Keratinocyte (primary cell): ENCODE results near the gene GSDMA. TPM values are rescaled to one million over a fixed set of nuclear protein-coding genes. Genes with fewer than 3 reads are reported as not detected.
A peak's percentile ranks its signal among the peaks of the same experiment; 100 is the strongest.

Experiments
- DNase-seq: peaks from one replicate; pipeline ENCODE4 v3.0.0-alpha.2; 2011; ENCODE audit warnings: low read depth, missing footprints, low spot score
- FAIRE-seq: peaks from 2 replicates; lab custom pipeline; 2011; peaks lifted over from hg19 to GRCh38; lab: Jason Lieb, UNC
- H2AFZ ChIP-seq: 2 replicates; pipeline ENCODE4 v1.6.0; 2012; ENCODE audit warnings: low read length, control low read depth, inconsistent platforms; ENCODE audit not compliant: control insufficient read depth
- H3K27ac ChIP-seq: 2 replicates; pipeline ENCODE4 v1.5.1; 2011; ENCODE audit warnings: low read length; ENCODE audit not compliant: control insufficient read depth, insufficient read depth
- H3K27me3 ChIP-seq: 3 replicates; pipeline ENCODE4 v1.6.0; 2011; ENCODE audit warnings: low read length; ENCODE audit not compliant: control insufficient read depth, insufficient read depth; ENCODE audit errors: extremely low read depth
- H3K36me3 ChIP-seq, 2 experiments: 2 replicates in 1 of 2; 3 replicates in 1 of 2; pipeline ENCODE4 v1.5.1; 2011; ENCODE audit warnings: low read length in 2 of 2, mild to moderate bottlenecking in 1 of 2; ENCODE audit not compliant: control insufficient read depth in 2 of 2, insufficient read depth in 2 of 2; ENCODE audit errors: extremely low read depth in 1 of 2
- H3K4me1 ChIP-seq: 3 replicates; pipeline ENCODE4 v1.5.1; 2011; ENCODE audit warnings: low read length; ENCODE audit not compliant: control insufficient read depth, insufficient read depth; ENCODE audit errors: extremely low read depth
- H3K4me2 ChIP-seq: 3 replicates; pipeline ENCODE4 v1.6.0; 2011; ENCODE audit warnings: low read depth, low read length; ENCODE audit not compliant: control insufficient read depth, insufficient read depth; ENCODE audit errors: extremely low read depth
- H3K4me3 ChIP-seq, 3 experiments: fragments of 200-600 bp in 1 of 3; sonication (generic) in 1 of 3; 2 replicates in 2 of 3; 3 replicates in 1 of 3; pipeline ENCODE4 v1.5.1; 2011 to 2016; ENCODE audit warnings: low read length in 3 of 3, mild to moderate bottlenecking in 3 of 3, control low read depth in 2 of 3, inconsistent platforms in 1 of 3, low read depth in 1 of 3, mixed read lengths in 1 of 3, mixed run types in 1 of 3, moderate library complexity in 1 of 3; ENCODE audit not compliant: control insufficient read depth in 2 of 3, insufficient read depth in 2 of 3; ENCODE audit errors: extremely low read depth in 1 of 3
- H3K79me2 ChIP-seq: 2 replicates; pipeline ENCODE4 v1.6.0; 2012; ENCODE audit warnings: low read length; ENCODE audit not compliant: control insufficient read depth, insufficient read depth
- H3K9ac ChIP-seq: 3 replicates; pipeline ENCODE4 v1.6.0; 2011; ENCODE audit warnings: low read length; ENCODE audit not compliant: control insufficient read depth, insufficient read depth; ENCODE audit errors: extremely low read depth
- H3K9me1 ChIP-seq: 3 replicates; pipeline ENCODE4 v1.6.0; 2011; ENCODE audit warnings: low read length; ENCODE audit not compliant: control insufficient read depth, insufficient read depth; ENCODE audit errors: extremely low read depth
- H3K9me3 ChIP-seq: 2 replicates; pipeline ENCODE4 v1.5.1; 2012; ENCODE audit warnings: low read depth, low read length; ENCODE audit not compliant: control insufficient read depth
- H4K20me1 ChIP-seq: 3 replicates; pipeline ENCODE4 v1.6.0; 2011; ENCODE audit warnings: low read length; ENCODE audit not compliant: control insufficient read depth, insufficient read depth; ENCODE audit errors: extremely low read depth
- EZH2 ChIP-seq: IDR thresholded peaks from one replicate; pipeline ENCODE4 v1.6.1; 2012; ENCODE audit warnings: inconsistent platforms, mild to moderate bottlenecking, low read length, moderate library complexity
- dilution Hi-C: fragments of 300-500 bp; cut with MboI; formaldehyde crosslinking; loops from one replicate; pipeline ENCODE4 v1.7.0; 2020; ENCODE audit warnings: low sequenced_read_pairs; ENCODE audit not compliant: extremely low pct_ligation_motif_present
- polyA plus RNA-seq, 5 experiments: library from polyadenylated mRNA; depleted of rRNA in 3 of 5; stranded (reverse) in 3 of 5; stranded (forward) in 1 of 5; unstranded in 1 of 5; fragments of >200 nt; gene quantifications; 1 replicate in 1 of 5; 2 replicates in 3 of 5; 3 replicates in 1 of 5; pipeline versions ENCODE4 v1.2.1 to v1.2.3, GENCODE V29; 2011 to 2012; ENCODE audit warnings: missing spikeins in 2 of 5, low read depth in 1 of 5, low replicate concordance in 1 of 5
- TF ChIP-seq, protein P1 (sequence below), 3 experiments: IDR thresholded peaks in 1 of 3; conservative IDR thresholded peaks in 1 of 3; optimal IDR thresholded peaks in 1 of 3; 2 replicates in 2 of 3; 3 replicates in 1 of 3; pipeline versions ENCODE3 to v1.5.1; 2011; ENCODE audit warnings: low read length in 3 of 3, mild to moderate bottlenecking in 3 of 3, moderate library complexity in 2 of 3, control low read depth in 1 of 3, inconsistent platforms in 1 of 3; ENCODE audit not compliant: insufficient read depth in 2 of 3; ENCODE audit errors: extremely low read depth in 1 of 3

GSDMA gene
- polyA plus RNA-seq, 1 donor (not counting 4 experiments of a cell fraction or from before 2014, with no cell fraction given): 5.0 TPM

GRCh38 chr17:39924691-39925055 is 38.1 kb upstream of the GSDMA start:
- H4K20me1 ChIP-seq: peaks cover 4% of the 10 kb centered on the region
- no peak overlapping the region for H3K9ac ChIP-seq
- FAIRE-seq (no peak), DNase-seq (no peak)
- H3K27me3 ChIP-seq: no peaks in the 10 kb centered on the region
- H3K79me2 ChIP-seq: peaks cover 23% of the 10 kb centered on the region
- no peak overlapping the region for H3K27ac ChIP-seq
- peaks cover 32% of the 10 kb centered on the region for H3K4me1 ChIP-seq
- H3K4me3 ChIP-seq: no peak overlapping the region
- peaks cover 6% of the 10 kb centered on the region for H3K9me1 ChIP-seq
- TF ChIP-seq, protein P1, sequence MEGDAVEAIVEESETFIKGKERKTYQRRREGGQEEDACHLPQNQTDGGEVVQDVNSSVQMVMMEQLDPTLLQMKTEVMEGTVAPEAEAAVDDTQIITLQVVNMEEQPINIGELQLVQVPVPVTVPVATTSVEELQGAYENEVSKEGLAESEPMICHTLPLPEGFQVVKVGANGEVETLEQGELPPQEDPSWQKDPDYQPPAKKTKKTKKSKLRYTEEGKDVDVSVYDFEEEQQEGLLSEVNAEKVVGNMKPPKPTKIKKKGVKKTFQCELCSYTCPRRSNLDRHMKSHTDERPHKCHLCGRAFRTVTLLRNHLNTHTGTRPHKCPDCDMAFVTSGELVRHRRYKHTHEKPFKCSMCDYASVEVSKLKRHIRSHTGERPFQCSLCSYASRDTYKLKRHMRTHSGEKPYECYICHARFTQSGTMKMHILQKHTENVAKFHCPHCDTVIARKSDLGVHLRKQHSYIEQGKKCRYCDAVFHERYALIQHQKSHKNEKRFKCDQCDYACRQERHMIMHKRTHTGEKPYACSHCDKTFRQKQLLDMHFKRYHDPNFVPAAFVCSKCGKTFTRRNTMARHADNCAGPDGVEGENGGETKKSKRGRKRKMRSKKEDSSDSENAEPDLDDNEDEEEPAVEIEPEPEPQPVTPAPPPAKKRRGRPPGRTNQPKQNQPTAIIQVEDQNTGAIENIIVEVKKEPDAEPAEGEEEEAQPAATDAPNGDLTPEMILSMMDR (optimal IDR thresholded peaks at IDR 0.05 in 1 of 3, IDR thresholded peaks at IDR 0.05 in 1 of 3, conservative IDR thresholded peaks at IDR 0.05 in 1 of 3; ENCODE audit: extremely low read depth in 1 of 3, insufficient read depth in 2 of 3, low read length in 3 of 3): no peak
- TF ChIP-seq EZH2: no peak
- no peak overlapping the region for H3K4me2 ChIP-seq
- H3K36me3 ChIP-seq: peaks cover 21 to 30% of the 10 kb centered on the region in 2 experiments
- dilution Hi-C loops: no loop called here
- H3K9me3 ChIP-seq: no peaks in the 10 kb centered on the region
- no peak overlapping the region for H2AFZ ChIP-seq

DNA sequence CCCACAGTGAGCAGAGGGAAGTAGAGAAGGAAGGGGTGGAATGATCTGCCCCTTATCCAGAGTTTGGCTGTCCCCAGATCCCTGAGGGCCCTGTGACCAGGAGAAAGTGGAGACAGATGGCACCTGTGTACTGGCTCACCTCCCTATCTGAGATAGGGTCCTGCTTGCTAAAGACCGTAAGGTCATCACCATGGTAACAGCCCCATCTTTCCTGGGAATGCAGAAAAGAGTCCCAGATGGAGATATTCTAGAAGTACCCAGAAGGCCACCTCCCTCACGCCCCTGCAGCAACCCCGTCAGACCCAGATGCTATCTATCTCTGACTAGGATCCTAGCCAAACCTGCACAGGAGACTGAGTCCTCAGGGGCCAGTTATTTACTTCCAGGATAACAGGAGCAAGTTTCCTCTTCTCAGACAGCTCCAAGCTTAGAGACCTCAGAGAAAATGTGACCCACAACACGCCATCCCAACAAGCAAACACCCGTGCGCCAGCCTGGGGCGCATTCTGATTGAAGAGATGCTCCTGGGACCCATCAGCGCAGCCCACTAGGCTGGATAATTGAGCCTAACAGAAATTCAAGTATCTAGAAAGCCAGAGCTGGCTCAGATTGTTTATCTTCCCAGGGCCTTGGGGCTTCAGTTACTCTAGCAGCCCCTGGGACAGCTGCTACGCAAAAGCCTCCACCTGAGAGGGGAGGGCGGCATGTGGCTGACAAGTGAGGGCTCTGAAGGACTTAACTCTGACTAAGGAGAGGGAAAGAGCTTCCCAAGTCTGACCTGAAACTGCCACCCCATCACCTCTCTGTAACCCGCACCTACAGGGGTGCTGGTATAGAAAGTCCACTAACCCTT is 37.3 kb upstream of the GSDMA start:
- Histone ChIP-seq H3K27me3 (no peaks in the 10 kb centered on the region), H3K4me2 (peak overlapping the region; percentile 67), H2AFZ (no peak overlapping the region), H3K4me1 (peaks cover 38% of the 10 kb centered on the region), H3K36me3 (peaks cover 20 to 24% of the 10 kb centered on the region in 2 experiments), H3K79me2 (peaks cover 23% of the 10 kb centered on the region), H3K9me3 (no peaks in the 10 kb centered on the region), H3K27ac (no peak overlapping the region), H3K9me1 (peaks cover 6% of the 10 kb centered on the region), H3K4me3 (no peak overlapping the region), H3K9ac (peak overlapping the region; percentile 18), H4K20me1 (peaks cover 4% of the 10 kb centered on the region)
- DNase-seq: no peak
- dilution Hi-C loops: no loop called here
- no peak for FAIRE-seq
- TF ChIP-seq EZH2: no peak
- TF ChIP-seq, protein P1 (optimal IDR thresholded peaks at IDR 0.05 in 1 of 3, IDR thresholded peaks at IDR 0.05 in 1 of 3, conservative IDR thresholded peaks at IDR 0.05 in 1 of 3; ENCODE audit: extremely low read depth in 1 of 3, insufficient read depth in 2 of 3, low read length in 3 of 3): no peak
